ENCODE measurements around the gene ACP4. TPM values are rescaled to one million over a fixed set of nuclear protein-coding genes. Genes with fewer than 3 reads are reported as not detected.

ACP4 gene
- total RNA-seq, 1 experiment from 2014 or later = not detected

- H3K4me3 ChIP-seq = no peak overlapping the region
- no peak for DNase-seq
- H3K9me3 ChIP-seq (replicated peaks) = no peaks in the 10 kb centered on the region
- no peaks in the 10 kb centered on the region for H3K27me3 ChIP-seq
- no peak overlapping the region for H3K27ac ChIP-seq
- H3K4me1 ChIP-seq = peaks cover 20% of the 10 kb centered on the region
- H3K36me3 ChIP-seq = no peaks in the 10 kb centered on the region
Observed at GRCh38 chr19:50833802-50834167, 43.6 kb downstream of the ACP4 start.

GRCh38 chr19:50835103-50835784, 45.0 kb downstream of the ACP4 start:
- peak; percentile 22 to 47 for DNase-seq
- Histone ChIP-seq H3K4me3 (peak overlapping the region; percentile 61), H3K4me1 (peaks cover 9% of the 10 kb centered on the region), H3K27ac (no peak overlapping the region), H3K9me3 (replicated peaks) (no peaks in the 10 kb centered on the region), H3K36me3 (no peaks in the 10 kb centered on the region), H3K27me3 (no peaks in the 10 kb centered on the region)

DNA sequence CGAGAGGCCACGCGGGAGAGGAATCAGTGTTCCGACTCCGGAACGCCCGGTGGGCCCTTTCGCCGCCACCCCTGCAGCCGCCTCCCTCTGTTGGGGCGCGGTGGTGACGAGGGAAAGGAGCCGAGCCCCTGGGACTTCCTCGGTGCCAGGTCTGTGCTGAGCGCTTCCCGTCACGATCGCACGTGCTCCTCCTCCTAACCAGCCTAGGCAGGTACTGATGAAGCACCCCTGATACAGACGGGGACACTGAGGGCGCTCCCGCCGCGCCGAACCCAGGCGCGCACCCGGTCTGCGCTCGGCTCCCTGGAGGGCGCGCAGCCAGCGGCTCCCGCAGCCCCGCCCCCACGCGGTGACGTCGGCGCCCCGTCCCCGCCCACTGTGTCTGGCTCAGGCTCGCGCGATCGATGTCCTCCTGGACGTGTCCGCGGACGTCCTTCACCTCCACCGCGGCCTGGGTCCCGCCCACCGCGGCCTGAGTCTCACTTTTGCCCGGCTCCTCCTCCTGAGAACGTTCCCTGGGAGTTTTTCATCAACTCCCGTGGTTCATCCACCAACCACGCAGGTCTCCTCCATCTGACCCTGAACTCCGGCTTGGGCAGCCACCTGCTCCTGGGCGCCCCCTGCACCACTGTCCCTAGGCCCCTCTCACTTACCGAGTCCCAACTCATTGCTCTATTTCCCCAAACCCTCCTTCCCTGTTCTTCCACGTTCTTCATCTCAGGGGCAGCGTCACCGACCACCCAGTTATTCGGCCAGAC, 45.7 kb downstream of the ACP4 start:
- H3K4me3 ChIP-seq = peak overlapping the region; percentile 61
- peaks cover 2% of the 10 kb centered on the region for H3K4me1 ChIP-seq
- H3K9me3 ChIP-seq (replicated peaks) = no peaks in the 10 kb centered on the region
- no peaks in the 10 kb centered on the region for H3K27me3 ChIP-seq
- H3K36me3 ChIP-seq = no peaks in the 10 kb centered on the region
- H3K27ac ChIP-seq = no peak overlapping the region
- peak; percentile 70 to 79 for DNase-seq

DNA sequence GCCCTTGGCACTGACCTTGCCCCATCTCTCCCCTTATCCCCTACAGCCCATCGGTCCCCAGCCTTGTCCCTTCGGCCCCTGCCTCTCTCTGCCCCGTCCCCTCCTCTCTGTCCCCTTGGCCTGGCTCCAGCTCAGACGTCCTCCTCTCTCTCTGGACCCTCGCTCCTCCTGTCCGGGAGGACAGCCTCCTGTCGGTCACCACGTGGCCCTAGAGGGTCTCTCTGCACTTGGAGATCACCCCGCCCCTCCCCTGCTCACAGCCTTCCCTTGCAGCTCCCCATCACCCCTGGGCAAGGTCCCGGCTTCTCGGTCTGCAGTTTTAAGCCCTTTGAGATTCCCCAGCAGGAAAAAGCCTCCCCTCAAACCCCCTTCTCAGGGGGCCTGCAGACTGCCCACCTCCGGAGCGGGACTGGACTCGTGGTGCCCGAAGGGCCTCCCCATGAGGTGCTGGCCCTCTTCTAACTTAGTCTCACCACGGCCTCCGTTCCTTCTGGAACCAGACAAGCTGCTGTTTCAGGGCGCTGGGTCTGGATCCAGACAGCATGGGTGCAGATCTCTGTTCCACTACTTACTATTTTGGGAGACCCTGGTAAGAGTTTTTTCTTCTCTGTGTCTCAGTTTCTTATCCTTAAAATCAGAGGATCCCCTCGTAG, 46.5 kb downstream of the ACP4 start:
- H3K27ac ChIP-seq = no peak overlapping the region
- no peak for DNase-seq

DNA sequence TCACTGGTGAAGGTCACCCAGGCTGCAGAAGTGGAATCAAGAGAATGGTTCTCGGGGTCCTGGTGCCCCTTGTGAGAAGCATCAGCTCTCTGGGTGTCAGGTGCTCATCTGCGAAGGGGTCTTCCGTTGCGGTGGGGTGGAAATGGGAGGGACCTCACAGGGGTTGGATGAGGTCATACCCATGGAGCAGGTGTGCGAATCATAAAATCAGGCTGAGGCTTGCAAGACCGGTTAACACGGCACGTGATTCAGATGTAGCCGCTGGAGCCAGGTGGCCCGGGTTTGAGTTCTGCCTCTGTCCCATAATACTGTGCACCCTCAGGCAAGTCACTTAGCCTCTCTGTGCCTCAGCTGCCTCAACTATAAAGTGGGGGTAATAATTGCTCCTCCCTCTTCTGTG, 47.1 kb downstream of the ACP4 start:
- no peaks in the 10 kb centered on the region for H3K4me1 ChIP-seq
- no peak overlapping the region for H3K27ac ChIP-seq
- no peaks in the 10 kb centered on the region for H3K36me3 ChIP-seq
- no peak for DNase-seq
- no peaks in the 10 kb centered on the region for H3K9me3 ChIP-seq (replicated peaks)
- no peak overlapping the region for H3K4me3 ChIP-seq
- H3K27me3 ChIP-seq = no peaks in the 10 kb centered on the region

More for the DNA sequence above, 46.5 kb downstream of the ACP4 start:
- no peaks in the 10 kb centered on the region for H3K36me3 ChIP-seq
- H3K27me3 ChIP-seq = no peaks in the 10 kb centered on the region
- no peaks in the 10 kb centered on the region for H3K9me3 ChIP-seq (replicated peaks)
- H3K4me1 ChIP-seq = no peaks in the 10 kb centered on the region
- no peak overlapping the region for H3K4me3 ChIP-seq

DNA sequence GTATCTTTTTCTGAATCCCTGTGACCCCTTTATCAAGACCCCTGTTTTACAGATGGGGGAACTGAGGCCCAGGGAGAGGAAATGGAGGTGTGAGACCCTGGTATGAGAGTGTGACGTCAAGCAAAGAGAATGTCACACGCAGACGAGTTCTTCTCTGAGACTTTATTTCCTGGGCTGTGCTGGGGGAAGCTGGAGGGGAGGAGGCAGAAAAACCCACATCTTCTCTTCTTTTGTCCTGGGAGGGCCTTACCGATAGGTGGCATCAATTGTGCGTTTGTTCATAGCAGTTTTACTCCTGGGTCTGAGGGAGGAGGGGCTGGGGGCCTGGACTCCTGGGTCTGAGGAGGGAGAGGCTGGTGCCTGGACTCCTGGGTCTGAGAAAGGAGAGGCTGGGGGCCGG, 48.0 kb downstream of the ACP4 start:
- Histone ChIP-seq H3K4me3 (no peak overlapping the region), H3K9me3 (replicated peaks) (no peaks in the 10 kb centered on the region), H3K4me1 (no peaks in the 10 kb centered on the region), H3K27ac (no peak overlapping the region), H3K36me3 (no peaks in the 10 kb centered on the region), H3K27me3 (no peaks in the 10 kb centered on the region)
- DNase-seq = no peak

DNA sequence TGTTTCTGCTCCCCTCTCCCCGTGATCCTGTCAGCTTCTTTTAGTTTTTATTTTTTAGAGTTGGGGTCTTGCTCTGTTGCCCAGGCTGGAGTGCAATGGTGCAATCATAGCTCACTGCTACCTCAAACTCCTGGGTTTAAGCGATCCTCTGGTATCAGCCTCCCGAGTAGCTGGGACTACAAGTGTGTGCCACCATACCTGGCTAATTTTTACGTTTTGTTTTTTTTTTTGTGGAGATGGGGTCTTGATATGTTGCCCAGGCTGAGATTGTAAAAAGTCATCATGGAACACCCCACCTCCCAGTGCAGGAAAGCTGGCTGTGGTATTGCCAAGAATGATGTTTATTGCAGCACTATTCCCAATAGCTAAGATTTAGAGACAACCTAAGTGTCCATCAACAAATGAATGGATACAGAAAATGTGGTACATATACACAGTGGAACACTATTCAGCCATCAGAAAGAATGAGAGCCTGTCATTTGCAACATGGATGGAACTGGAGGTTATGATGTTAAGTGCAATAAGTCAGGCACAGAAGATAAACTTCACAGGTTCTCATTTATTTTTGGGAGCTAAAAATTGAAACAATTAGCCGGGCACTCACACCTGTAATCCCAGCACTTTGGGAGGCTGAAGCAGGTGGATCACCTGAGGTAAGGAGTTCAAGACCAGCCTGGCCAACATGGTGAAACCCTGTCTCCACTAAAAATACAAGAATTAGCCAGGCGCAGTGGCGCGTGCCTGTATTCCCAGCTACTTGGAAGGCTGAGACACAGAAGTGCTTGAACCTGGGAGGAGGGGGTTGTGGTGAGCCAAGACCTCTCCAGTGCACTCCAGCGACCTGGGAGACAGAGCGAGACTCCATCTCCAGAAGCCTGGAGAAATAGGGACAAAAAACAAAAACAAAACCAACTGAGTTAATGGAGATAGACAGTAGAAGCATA, 49.8 kb downstream of the ACP4 start:
- Histone ChIP-seq H3K27ac (no peak overlapping the region), H3K4me1 (0 out of 2 replicates have a peak, but pooled peaks cover 2% of the 10 kb centered on the region), H3K9me3 (replicated peaks) (no peaks in the 10 kb centered on the region), H3K4me3 (no peak overlapping the region), H3K27me3 (no peaks in the 10 kb centered on the region), H3K36me3 (no peaks in the 10 kb centered on the region)
- no peak for DNase-seq

- Histone ChIP-seq H3K4me3 (no peak overlapping the region), H3K4me1 (0 out of 2 replicates have a peak, but pooled peaks cover 2% of the 10 kb centered on the region), H3K36me3 (no peaks in the 10 kb centered on the region), H3K9me3 (replicated peaks) (no peaks in the 10 kb centered on the region), H3K27me3 (no peaks in the 10 kb centered on the region), H3K27ac (no peak overlapping the region)
- no peak for DNase-seq
Observed at GRCh38 chr19:50842130-50842529, 51.9 kb downstream of the ACP4 start.

DNA sequence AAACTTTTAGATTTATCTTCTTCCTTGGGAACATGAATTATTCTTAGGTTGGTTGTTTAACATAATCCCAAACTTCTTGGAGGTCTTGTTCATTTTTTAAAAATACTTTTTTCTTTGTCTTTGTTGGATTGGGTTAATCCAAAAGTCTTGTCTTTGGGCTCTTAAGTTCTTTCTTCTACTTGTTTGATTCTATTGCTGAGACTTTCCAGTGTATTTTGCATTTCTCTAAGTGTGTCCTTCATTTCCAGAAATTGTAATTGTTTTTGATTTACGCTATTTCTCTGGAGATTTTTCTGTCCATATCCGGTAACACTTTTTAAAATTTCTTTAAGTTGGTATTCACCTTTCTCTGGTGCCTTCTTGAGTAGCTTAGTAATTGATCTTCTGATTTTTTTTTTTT, 53.0 kb downstream of the ACP4 start:
- DNase-seq = no peak
- no peaks in the 10 kb centered on the region for H3K36me3 ChIP-seq
- 0 out of 2 replicates have a peak, but pooled peaks cover 2% of the 10 kb centered on the region for H3K4me1 ChIP-seq
- H3K9me3 ChIP-seq (replicated peaks) = no peaks in the 10 kb centered on the region
- no peak overlapping the region for H3K4me3 ChIP-seq
- no peaks in the 10 kb centered on the region for H3K27me3 ChIP-seq
- no peak overlapping the region for H3K27ac ChIP-seq

DNA sequence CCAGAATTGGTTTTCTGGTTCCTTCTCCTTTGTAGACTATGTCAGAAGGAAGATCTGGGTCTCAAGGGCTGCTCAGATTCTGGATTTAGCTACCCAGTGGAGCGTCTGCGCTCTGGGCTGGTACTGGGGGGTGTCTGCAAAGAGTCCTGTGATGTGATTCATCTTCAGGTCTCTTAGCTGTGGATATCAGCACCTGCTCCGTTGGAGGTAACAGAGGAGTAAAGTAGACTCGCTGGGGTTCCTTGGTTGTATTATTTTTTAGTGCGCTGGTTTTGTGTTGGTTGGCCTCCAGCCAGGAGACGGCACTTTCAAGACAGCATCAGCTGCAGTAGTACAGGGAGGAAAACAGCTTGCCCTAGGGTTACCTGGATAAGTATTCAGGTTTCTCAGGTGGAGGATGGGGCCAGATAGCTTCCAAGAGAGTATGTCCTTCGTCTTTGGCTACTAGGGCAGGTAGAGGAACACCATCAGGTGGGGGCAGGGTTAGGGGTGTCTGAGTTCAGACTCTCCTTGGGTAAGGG, 53.5 kb downstream of the ACP4 start:
- no peak overlapping the region for H3K4me3 ChIP-seq
- 0 out of 2 replicates have a peak, but pooled peaks cover 2% of the 10 kb centered on the region for H3K4me1 ChIP-seq
- no peaks in the 10 kb centered on the region for H3K27me3 ChIP-seq
- no peaks in the 10 kb centered on the region for H3K36me3 ChIP-seq
- peak in 1 of 2 experiments; percentile 22 for DNase-seq
- H3K9me3 ChIP-seq (replicated peaks) = no peaks in the 10 kb centered on the region
- no peak overlapping the region for H3K27ac ChIP-seq

DNA sequence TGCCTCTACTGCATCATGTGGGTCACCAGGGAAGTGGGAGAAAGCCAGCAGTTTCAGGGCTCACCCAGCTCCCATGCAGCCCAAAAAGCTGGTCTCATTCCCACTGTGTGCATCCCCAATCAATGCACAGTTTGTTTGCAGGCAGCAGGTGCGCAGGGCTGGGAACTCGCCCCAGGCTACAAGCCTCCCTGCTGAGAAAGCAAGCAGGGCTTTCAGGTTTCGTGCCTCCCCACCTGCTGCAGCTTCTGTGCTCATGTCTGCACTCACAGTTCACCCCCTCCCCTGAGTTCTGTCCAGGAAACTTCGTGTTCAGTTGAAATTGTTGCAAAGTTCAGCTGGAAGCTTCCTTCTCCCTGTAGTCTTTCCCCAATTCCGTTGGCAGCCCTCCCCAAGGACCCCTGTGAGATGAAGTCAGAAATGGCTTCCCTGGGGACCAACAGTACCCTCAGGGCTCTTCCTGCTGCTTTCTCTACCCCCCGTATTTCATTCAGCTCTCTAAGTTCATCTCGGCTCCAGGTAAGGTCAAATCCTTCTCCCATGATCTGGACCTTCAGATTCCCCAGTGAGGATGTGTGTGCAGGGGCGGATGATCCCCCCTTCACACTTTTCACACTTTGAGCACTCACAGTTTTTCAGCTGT, 54.2 kb downstream of the ACP4 start:
- no peaks in the 10 kb centered on the region for H3K27me3 ChIP-seq
- peak; percentile 59 to 78 for DNase-seq
- no peak overlapping the region for H3K4me3 ChIP-seq
- H3K27ac ChIP-seq = no peak overlapping the region
- H3K4me1 ChIP-seq = 0 out of 2 replicates have a peak, but pooled peaks cover 2% of the 10 kb centered on the region
- no peaks in the 10 kb centered on the region for H3K9me3 ChIP-seq (replicated peaks)
- H3K36me3 ChIP-seq = no peaks in the 10 kb centered on the region
